ENCODE measurements around the gene TBP.
"Not testable (repeated sequence)": the region's sequence is repeated elsewhere in the genome, so short reads cannot be mapped to it uniquely, and the experiment has no call there.

Gene TBP

DNA sequence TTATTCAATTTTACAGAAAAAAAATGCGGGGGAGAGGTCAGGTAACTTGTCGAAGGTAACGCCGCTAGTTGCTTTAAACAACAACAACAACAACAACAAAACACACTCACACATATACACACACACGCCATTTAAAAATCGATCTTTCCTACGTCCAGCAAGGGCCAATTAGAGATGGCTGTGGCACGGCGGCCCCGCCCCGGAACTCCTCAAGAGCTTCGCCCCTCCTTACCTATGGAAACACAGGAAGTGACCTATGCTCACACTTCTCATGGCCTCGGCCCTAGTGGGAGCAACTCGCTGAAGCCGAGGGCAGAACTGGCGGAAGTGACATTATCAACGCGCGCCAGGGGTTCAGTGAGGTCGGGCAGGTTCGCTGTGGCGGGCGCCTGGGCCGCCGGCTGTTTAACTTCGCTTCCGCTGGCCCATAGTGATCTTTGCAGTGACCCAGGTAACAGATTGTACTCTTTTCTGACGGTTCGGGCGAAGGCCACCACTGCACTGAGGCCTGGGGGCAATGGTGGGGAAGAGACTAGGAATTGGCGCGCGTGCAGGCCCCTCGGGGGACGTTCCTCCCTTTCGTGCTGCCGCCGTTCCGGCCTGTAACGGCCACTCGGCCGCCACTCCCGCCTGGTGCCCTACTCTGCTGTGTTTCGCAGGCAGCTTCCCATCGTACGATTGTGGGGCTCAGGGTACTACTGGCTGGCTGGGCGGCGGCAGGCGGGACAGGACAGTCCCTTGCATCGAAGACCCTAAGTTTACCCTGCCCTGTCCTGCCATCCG, at the start of gene TBP:
Gene TBP (plus strand): TSS at position 357 of the 783 bp plus-strand sequence. CDS start 2,661 bp downstream, outside the sequence.
- DNase-seq (ENCODE audit: low spot score): peak; percentile 88

- DNase-seq (ENCODE audit: low spot score): no peak
Measured at GRCh38 chr6:170504479-170504878, 49.7 kb upstream of the TBP start.

DNA sequence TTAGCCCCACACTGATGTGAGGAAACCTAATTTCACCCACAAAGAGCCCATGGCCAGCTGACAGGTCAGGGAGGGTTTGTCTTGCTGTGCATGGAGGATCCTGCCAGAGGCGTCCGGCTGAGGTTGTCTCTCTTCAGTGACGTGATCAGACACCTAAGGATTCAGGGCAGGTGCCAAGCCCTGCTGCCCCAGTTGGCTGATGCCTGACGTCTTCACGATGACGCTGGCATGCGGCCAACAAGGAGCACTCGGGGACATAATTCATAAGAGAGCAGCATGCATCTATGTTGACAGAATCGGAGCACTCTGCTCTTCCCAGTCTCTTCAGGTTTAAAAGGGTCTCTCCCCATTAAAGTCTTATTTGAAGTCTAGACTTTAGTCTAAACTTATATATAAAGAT, 48.9 kb upstream of the TBP start:
- DNase-seq (ENCODE audit: low spot score): no peak

- no peak for DNase-seq (ENCODE audit: low spot score)
Measured at GRCh38 chr6:170506446-170506845, 47.7 kb upstream of the TBP start.

DNA sequence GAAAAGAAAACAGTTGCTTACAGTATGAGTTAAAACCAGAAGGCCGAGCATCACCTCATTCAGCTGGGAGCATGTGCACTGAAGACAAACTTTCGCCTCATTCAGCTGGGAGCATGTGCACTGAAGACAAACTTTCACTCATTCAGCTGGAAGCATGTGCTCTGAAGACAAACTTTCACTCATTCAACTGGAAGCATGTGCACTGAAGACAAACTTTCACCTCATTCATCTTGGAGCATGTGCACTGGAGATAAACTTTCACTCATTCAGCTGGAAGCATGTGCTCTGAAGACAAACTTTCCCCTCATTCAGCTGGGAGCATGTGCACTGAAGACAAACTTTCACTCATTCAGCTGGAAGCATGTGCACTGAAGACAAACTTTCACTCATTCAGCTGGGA, 46.4 kb upstream of the TBP start:
- not testable (repeated sequence) for DNase-seq (ENCODE audit: low spot score)

- not testable (repeated sequence) for DNase-seq (ENCODE audit: low spot score)
Measured at GRCh38 chr6:170508275-170508674, 45.9 kb upstream of the TBP start.

DNA sequence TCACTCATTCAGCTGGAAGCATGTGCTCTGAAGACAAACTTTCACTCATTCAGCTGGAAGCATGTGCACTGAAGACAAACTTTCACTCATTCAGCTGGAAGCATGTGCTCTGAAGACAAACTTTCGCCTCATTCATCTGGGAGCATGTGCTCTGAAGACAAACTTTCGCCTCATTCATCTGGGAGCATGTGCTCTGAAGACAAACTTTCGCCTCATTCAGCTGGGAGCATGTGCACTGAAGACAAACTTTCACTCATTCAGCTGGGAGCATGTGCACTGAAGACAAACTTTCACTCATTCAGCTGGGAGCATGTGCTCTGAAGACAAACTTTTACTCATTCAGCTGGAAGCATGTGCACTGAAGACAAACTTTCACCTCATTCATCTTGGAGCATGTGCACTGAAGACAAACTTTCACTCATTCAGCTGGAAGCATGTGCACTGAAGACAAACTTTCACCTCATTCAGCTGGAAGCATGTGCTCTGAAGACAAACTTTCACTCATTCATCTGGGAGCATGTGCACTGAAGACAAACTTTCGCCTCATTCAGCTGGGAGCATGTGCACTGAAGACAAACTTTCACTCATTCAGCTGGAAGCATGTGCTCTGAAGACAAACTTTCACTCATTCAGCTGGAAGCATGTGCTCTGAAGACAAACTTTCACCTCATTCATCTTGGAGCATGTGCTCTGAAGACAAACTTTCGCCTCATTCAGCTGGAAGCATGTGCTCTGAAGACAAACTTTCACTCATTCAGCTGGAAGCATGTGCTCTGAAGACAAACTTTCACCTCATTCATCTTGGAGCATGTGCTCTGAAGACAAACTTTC, 45.1 kb upstream of the TBP start:
- DNase-seq (ENCODE audit: low spot score): not testable (repeated sequence)

GRCh38 chr6:170509723-170510018, 44.5 kb upstream of the TBP start:
- DNase-seq (ENCODE audit: low spot score): no peak

DNA sequence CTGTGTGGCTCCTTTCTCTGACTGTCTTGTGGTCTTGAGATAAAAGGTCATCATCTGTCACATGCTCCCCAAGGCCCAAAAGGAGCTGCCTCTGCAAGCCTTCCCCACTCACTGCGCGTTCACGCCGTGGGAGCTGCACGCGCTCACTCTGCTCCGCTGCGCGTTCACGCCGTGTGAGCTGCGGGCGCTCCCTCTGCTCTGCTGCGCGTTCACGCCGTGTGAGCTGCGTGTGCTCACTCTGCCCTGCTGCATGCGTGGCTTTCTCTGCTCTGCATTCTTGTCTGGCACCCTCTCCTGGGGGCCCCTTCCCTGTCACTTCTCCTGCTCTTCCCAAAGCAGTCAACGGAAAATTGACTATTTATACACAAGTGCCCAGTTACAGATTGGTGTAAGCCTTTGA, 43.5 kb upstream of the TBP start:
- DNase-seq (ENCODE audit: low spot score): no peak

DNA sequence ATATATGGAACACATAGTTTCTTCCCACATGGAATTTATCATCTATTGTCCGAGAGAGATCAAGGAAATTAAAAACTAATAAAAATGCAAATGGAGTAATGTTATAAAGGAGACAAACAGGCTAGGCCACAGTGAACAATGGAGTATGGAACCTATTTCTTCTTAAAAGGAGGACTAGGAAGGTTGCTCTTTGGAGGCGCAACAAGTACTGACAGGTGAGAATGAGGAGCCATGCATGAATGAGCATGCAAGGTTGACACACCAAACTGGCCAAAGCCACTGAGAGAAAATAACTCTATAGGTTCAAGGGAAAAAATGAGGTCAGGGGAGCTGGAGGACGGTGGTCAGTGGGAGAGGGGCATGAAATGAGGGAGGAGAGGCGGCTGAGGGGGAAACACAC, 41.9 kb upstream of the TBP start:
- DNase-seq (ENCODE audit: low spot score): no peak

GRCh38 chr6:170514908-170515307, 39.3 kb upstream of the TBP start:
- no peak for DNase-seq (ENCODE audit: low spot score)

- peak; percentile 66 for DNase-seq (ENCODE audit: low spot score)
Measured at GRCh38 chr6:170516783-170517616, 37.2 kb upstream of the TBP start.

- DNase-seq (ENCODE audit: low spot score): peak; percentile 45
Measured at GRCh38 chr6:170522565-170523183, 31.5 kb upstream of the TBP start.

- no peak for DNase-seq (ENCODE audit: low spot score)
Measured at GRCh38 chr6:170523256-170524171, 30.7 kb upstream of the TBP start.

- DNase-seq (ENCODE audit: low spot score): no peak
Measured at GRCh38 chr6:170524172-170524502, 30.0 kb upstream of the TBP start.

GRCh38 chr6:170525795-170526194, 28.4 kb upstream of the TBP start:
- no peak for DNase-seq (ENCODE audit: low spot score)

DNA sequence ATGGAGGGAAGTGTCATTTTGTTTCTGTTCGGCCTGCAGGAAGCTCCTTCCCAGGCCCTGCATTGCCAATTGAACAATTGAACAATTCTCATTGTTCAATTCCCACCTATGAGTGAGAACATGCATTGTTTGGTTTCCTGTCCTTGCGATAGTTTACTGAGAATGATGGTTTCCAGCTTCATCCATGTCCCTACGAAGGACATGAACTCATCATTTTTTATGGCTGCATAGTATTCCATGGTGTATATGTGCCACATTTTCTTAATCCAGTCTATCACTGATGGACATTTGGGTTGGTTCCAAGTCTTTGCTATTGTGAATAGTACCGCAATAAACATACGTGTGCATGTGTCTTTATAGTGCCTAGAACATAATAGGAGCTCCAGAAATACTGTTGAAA, 26.2 kb upstream of the TBP start:
- DNase-seq (ENCODE audit: low spot score): not testable (repeated sequence)

- peak; percentile 72 for DNase-seq (ENCODE audit: low spot score)
Measured at GRCh38 chr6:170529839-170530469, 24.2 kb upstream of the TBP start.

DNA sequence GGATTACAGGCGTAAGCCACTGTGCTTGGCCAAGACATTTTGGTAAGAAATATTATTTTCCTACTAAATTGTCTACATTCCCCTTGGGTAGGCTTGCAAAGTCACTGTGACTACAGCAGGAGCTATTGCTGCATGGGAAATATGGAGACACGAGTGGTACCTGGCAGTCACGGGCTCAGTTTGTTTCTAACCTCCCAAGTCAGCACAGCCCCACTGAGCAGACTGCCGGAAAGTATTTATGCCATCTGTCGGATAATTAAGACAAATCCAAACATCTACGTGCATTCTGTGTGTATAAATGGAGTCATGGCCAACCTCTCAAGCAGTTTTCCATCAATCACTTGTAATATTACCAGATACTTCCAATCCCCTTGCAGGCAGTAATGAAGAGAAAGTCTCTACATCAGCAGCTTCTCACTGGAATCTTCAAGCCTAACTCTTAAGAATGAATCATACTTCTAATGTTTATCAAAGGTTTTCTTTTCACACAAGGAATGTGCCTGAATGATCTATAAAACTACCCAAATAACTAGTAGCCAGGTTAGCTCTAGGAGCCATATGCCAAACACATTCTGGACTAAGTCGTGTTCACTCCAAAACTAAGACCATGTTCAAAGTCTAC, 21.2 kb upstream of the TBP start:
- DNase-seq (ENCODE audit: low spot score): no peak

GRCh38 chr6:170533792-170534191, 20.4 kb upstream of the TBP start:
- DNase-seq (ENCODE audit: low spot score): no peak

All from HuH-7 (cell line).